ENCODE results near the gene TRPC1.

The TRPC1 gene

GRCh38 chr3:142754494-142754893 lies 30.7 kb downstream of the TRPC1 start:
- CTCF ChIA-PET = interaction anchor here (0.8 kb wide), 1 partner anchor 10 kb away, joined by 4 read pairs; no protein-coding TSS in a partner anchor
- no peaks in the 10 kb centered on the region for H3K4me1 ChIP-seq (ENCODE audit: control insufficient read depth, insufficient read depth, low read length)
- POLR2A ChIA-PET = no interaction called here

DNA sequence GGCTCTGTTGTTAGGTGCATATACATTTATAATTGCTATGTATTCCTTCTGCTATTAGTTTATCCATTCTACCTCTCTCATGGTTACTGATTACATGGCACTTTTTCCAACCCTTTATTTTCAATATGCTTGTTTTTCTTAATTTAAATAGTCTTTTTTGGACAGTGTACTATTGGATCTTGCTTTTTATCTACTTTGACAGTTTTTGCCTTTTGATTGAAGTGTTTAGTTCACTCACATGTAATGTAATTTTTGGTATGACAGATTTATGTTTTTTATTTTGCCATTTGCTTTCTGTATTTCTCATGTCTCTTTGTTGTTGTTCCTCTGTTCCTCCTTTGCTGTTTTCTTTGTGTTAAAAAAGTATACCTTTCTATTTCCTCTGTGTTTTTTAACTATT lies 44.5 kb downstream of the TRPC1 start:
- Histone ChIP-seq H3K4me3 (ENCODE audit: low read depth, low read length) (no peak overlapping the region), H3K9me3 (ENCODE audit: control insufficient read depth, insufficient read depth, low read depth, low read length) (no peaks in the 10 kb centered on the region), H3K27ac (ENCODE audit: extremely low read depth, low read depth, low read length) (no peak overlapping the region), H3K4me1 (ENCODE audit: control insufficient read depth, insufficient read depth, low read length) (no peaks in the 10 kb centered on the region), H3K36me3 (ENCODE audit: control insufficient read depth in 2 of 2, insufficient read depth in 1 of 2, low read length in 2 of 2) (peaks cover 8 to 12% of the 10 kb centered on the region in 2 experiments; a peak in 1 of 3 replicates)
- TF ChIP-seq SETDB1 (IDR thresholded peaks at IDR 0.05; ENCODE audit: insufficient read length, low read length) (peak; percentile 30), ZNF16 (tag by site-specific recombination; IDR thresholded peaks at IDR 0.05; ENCODE audit: low read depth) (no peak)
- ChIA-PET POLR2A (no interaction called here), CTCF (no interaction called here)

More at GRCh38 chr3:142754494-142754893, 30.7 kb downstream of the TRPC1 start:
- Histone ChIP-seq H3K4me3 (ENCODE audit: low read depth, low read length) (no peak overlapping the region), H3K36me3 (ENCODE audit: control insufficient read depth in 2 of 2, insufficient read depth in 1 of 2, low read length in 2 of 2) (no peaks in the 10 kb centered on the region), H3K27ac (ENCODE audit: extremely low read depth, low read depth, low read length) (no peak overlapping the region), H3K9me3 (ENCODE audit: control insufficient read depth, insufficient read depth, low read depth, low read length) (no peaks in the 10 kb centered on the region)
- TF ChIP-seq ZSCAN30 (tag by site-specific recombination; IDR thresholded peaks at IDR 0.05) (no peak), ZNF473 (tag by site-specific recombination; IDR thresholded peaks at IDR 0.05) (no peak), SALL2 (tag by site-specific recombination; IDR thresholded peaks at IDR 0.05; ENCODE audit: borderline replicate concordance) (no peak)

GRCh38 chr3:142777927-142778326 lies 54.1 kb downstream of the TRPC1 start:
- POLR2A ChIA-PET = no interaction called here
- Histone ChIP-seq H3K27ac (ENCODE audit: extremely low read depth, low read depth, low read length) (no peak overlapping the region), H3K4me1 (ENCODE audit: control insufficient read depth, insufficient read depth, low read length) (no peaks in the 10 kb centered on the region), H3K4me3 (ENCODE audit: low read depth, low read length) (no peak overlapping the region), H3K36me3 (ENCODE audit: control insufficient read depth in 2 of 2, insufficient read depth in 1 of 2, low read length in 2 of 2) (peaks cover 0 to 4% of the 10 kb centered on the region in 2 experiments; a peak in 1 of 3 replicates), H3K9me3 (ENCODE audit: control insufficient read depth, insufficient read depth, low read depth, low read length) (no peaks in the 10 kb centered on the region)
- no peak for TF ChIP-seq ZNF664 (tag by site-specific recombination; IDR thresholded peaks at IDR 0.05)
- TF ChIP-seq, protein P1, sequence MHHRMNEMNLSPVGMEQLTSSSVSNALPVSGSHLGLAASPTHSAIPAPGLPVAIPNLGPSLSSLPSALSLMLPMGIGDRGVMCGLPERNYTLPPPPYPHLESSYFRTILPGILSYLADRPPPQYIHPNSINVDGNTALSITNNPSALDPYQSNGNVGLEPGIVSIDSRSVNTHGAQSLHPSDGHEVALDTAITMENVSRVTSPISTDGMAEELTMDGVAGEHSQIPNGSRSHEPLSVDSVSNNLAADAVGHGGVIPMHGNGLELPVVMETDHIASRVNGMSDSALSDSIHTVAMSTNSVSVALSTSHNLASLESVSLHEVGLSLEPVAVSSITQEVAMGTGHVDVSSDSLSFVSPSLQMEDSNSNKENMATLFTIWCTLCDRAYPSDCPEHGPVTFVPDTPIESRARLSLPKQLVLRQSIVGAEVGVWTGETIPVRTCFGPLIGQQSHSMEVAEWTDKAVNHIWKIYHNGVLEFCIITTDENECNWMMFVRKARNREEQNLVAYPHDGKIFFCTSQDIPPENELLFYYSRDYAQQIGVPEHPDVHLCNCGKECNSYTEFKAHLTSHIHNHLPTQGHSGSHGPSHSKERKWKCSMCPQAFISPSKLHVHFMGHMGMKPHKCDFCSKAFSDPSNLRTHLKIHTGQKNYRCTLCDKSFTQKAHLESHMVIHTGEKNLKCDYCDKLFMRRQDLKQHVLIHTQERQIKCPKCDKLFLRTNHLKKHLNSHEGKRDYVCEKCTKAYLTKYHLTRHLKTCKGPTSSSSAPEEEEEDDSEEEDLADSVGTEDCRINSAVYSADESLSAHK (tag by site-specific recombination; IDR thresholded peaks at IDR 0.05) = no peak
- CTCF ChIA-PET = no interaction called here

DNA sequence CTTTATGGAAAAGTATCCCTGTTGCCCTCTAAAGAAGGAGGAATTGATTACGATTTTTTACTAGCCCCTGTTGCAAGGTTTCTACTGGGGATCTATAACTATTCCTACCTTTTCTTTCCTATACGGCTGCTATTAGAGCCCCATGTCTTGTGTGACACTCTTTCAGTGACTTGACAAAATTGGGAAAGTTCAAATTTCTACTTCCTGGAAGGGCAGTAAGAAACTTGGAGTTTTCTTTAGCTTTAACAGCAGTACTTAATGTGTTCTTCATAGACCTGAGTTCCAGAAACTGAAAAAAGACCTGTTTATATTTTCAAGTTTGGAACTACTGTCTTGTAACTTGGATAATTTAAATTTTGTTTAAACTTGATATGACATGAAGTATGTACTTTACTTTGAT lies 54.7 kb downstream of the TRPC1 start:
- no peak for TF ChIP-seq ZFHX2 (tag by site-specific recombination; conservative IDR thresholded peaks at IDR 0.05)
- no peak for TF ChIP-seq ZNF501 (tag by site-specific recombination; IDR thresholded peaks at IDR 0.05)
- Histone ChIP-seq H3K36me3 (ENCODE audit: control insufficient read depth in 2 of 2, insufficient read depth in 1 of 2, low read length in 2 of 2) (peaks cover 0 to 4% of the 10 kb centered on the region in 2 experiments; a peak in 1 of 3 replicates), H3K27ac (ENCODE audit: extremely low read depth, low read depth, low read length) (no peak overlapping the region), H3K4me3 (ENCODE audit: low read depth, low read length) (no peak overlapping the region), H3K9me3 (ENCODE audit: control insufficient read depth, insufficient read depth, low read depth, low read length) (no peaks in the 10 kb centered on the region), H3K4me1 (ENCODE audit: control insufficient read depth, insufficient read depth, low read length) (no peaks in the 10 kb centered on the region)
- ChIA-PET POLR2A (no interaction called here), CTCF (no interaction called here)

DNA sequence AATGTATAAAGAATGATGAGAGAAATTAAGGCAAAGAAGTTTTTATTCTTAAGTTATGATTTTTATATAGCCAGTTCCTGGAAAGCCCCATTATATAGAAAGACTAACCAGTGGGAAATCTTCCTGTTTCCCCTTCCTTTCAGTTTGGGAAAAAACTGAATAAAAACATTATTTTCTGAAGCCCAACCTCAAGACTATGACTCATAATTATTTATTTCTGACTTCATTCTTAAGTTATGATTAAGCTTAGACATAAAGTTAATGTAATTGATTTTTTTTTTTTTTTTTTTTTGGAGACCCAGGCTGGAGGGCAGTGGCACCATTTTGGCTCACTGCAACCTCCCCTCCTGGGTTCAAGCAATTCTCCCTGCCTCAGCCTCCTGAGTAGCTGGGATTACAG lies 55.8 kb downstream of the TRPC1 start:
- H3K27ac ChIP-seq (ENCODE audit: extremely low read depth, low read depth, low read length) = no peak overlapping the region
- H3K36me3 ChIP-seq (ENCODE audit: control insufficient read depth in 2 of 2, insufficient read depth in 1 of 2, low read length in 2 of 2) = peaks cover 0 to 4% of the 10 kb centered on the region in 2 experiments; a peak in 1 of 3 replicates
- CTCF ChIA-PET = no interaction called here
- H3K9me3 ChIP-seq (ENCODE audit: control insufficient read depth, insufficient read depth, low read depth, low read length) = no peaks in the 10 kb centered on the region
- POLR2A ChIA-PET = no interaction called here
- no peaks in the 10 kb centered on the region for H3K4me1 ChIP-seq (ENCODE audit: control insufficient read depth, insufficient read depth, low read length)
- H3K4me3 ChIP-seq (ENCODE audit: low read depth, low read length) = no peak overlapping the region
- TF ChIP-seq ZNF112 (tag by site-specific recombination; IDR thresholded peaks at IDR 0.05) = no peak
- TF ChIP-seq, protein P2, sequence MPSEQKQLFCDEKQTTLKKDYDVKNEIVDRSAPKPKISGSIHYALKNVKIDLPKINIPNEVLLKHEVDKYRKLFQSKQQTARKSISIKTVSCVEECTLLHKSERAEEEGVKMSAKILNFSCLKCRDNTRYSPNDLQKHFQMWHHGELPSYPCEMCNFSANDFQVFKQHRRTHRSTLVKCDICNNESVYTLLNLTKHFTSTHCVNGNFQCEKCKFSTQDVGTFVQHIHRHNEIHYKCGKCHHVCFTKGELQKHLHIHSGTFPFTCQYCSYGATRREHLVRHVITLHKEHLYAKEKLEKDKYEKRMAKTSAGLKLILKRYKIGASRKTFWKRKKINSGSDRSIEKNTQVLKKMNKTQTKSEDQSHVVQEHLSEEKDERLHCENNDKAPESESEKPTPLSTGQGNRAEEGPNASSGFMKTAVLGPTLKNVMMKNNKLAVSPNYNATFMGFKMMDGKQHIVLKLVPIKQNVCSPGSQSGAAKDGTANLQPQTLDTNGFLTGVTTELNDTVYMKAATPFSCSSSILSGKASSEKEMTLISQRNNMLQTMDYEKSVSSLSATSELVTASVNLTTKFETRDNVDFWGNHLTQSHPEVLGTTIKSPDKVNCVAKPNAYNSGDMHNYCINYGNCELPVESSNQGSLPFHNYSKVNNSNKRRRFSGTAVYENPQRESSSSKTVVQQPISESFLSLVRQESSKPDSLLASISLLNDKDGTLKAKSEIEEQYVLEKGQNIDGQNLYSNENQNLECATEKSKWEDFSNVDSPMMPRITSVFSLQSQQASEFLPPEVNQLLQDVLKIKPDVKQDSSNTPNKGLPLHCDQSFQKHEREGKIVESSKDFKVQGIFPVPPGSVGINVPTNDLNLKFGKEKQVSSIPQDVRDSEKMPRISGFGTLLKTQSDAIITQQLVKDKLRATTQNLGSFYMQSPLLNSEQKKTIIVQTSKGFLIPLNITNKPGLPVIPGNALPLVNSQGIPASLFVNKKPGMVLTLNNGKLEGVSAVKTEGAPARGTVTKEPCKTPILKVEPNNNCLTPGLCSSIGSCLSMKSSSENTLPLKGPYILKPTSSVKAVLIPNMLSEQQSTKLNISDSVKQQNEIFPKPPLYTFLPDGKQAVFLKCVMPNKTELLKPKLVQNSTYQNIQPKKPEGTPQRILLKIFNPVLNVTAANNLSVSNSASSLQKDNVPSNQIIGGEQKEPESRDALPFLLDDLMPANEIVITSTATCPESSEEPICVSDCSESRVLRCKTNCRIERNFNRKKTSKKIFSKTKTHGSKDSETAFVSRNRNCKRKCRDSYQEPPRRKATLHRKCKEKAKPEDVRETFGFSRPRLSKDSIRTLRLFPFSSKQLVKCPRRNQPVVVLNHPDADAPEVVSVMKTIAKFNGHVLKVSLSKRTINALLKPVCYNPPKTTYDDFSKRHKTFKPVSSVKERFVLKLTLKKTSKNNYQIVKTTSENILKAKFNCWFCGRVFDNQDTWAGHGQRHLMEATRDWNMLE (tag by site-specific recombination; conservative IDR thresholded peaks at IDR 0.05; ENCODE audit: low read depth) = no peak
- TF ChIP-seq, protein P3, sequence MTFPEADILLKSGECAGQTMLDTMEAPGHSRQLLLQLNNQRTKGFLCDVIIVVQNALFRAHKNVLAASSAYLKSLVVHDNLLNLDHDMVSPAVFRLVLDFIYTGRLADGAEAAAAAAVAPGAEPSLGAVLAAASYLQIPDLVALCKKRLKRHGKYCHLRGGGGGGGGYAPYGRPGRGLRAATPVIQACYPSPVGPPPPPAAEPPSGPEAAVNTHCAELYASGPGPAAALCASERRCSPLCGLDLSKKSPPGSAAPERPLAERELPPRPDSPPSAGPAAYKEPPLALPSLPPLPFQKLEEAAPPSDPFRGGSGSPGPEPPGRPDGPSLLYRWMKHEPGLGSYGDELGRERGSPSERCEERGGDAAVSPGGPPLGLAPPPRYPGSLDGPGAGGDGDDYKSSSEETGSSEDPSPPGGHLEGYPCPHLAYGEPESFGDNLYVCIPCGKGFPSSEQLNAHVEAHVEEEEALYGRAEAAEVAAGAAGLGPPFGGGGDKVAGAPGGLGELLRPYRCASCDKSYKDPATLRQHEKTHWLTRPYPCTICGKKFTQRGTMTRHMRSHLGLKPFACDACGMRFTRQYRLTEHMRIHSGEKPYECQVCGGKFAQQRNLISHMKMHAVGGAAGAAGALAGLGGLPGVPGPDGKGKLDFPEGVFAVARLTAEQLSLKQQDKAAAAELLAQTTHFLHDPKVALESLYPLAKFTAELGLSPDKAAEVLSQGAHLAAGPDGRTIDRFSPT (tag by site-specific recombination; IDR thresholded peaks at IDR 0.05) = no peak
